GM19397 (cell line): Measurements from ENCODE around the gene TNFAIP8L2.
"Not testable (repeated sequence)": the region's sequence is repeated elsewhere in the genome, so short reads cannot be mapped to it uniquely, and the experiment has no call there.

ENCODE experiments used
- ATAC-seq: cut with Tn5 transposase; IDR thresholded peaks from one replicate; pipeline ENCODE4 v1.9.1; 2021; ENCODE audit warnings: mild to moderate bottlenecking, moderate library complexity; ENCODE audit not compliant: unreplicated experiment

Gene TNFAIP8L2

GRCh38 chr1:151187205-151187604, 30.8 kb downstream of the TNFAIP8L2 start:
- no peak for ATAC-seq

- ATAC-seq, result not testable (repeated sequence)
Measured at GRCh38 chr1:151188667-151189066, 32.2 kb downstream of the TNFAIP8L2 start.

- ATAC-seq, result peak; percentile 91
Measured at GRCh38 chr1:151189637-151190445, 33.4 kb downstream of the TNFAIP8L2 start, which contains the start of gene VPS72. Gene VPS72, minus strand, starts transcription at chr1:151190197. Its CDS starts 76 bp downstream, at chr1:151190121.

GRCh38 chr1:151192047-151192446, 35.6 kb downstream of the TNFAIP8L2 start:
- no peak for ATAC-seq

- no peak for ATAC-seq
Measured at GRCh38 chr1:151193304-151193703, 36.9 kb downstream of the TNFAIP8L2 start.

- no peak for ATAC-seq
Measured at GRCh38 chr1:151193856-151194255, 37.4 kb downstream of the TNFAIP8L2 start.

GRCh38 chr1:151194894-151195594, 38.6 kb downstream of the TNFAIP8L2 start:
- not testable (repeated sequence) for ATAC-seq

GRCh38 chr1:151196292-151196800, 39.9 kb downstream of the TNFAIP8L2 start:
- no peak for ATAC-seq

GRCh38 chr1:151197863-151198253, 41.4 kb downstream of the TNFAIP8L2 start:
- no peak for ATAC-seq

- peak; percentile 93 for ATAC-seq
Measured at GRCh38 chr1:151198254-151199127, 42.0 kb downstream of the TNFAIP8L2 start, which contains the start of gene PIP5K1A. Gene PIP5K1A, plus strand, starts transcription at chr1:151198552. Its CDS starts 445 bp downstream, at chr1:151198997.

- ATAC-seq, result no peak
Measured at GRCh38 chr1:151199873-151200581, 43.6 kb downstream of the TNFAIP8L2 start.

GRCh38 chr1:151205381-151205965, 49.0 kb downstream of the TNFAIP8L2 start:
- ATAC-seq, result not testable (repeated sequence)
